Measurements from ENCODE around the gene EXOC3L1. TPM values are rescaled to one million over a fixed set of nuclear protein-coding genes. Genes with fewer than 3 reads are reported as not detected.

EXOC3L1 gene
- total RNA-seq, 1 experiment from 2014 or later = not detected

GRCh38 chr16:67191995-67192681 lies 2.2 kb upstream of the EXOC3L1 start, which contains the start of gene E2F4:
Gene E2F4, plus strand, starts transcription at chr16:67192155. Its CDS starts 73 bp downstream, at chr16:67192228.
- peak within 1 kb of the TSS; percentile 75 for H2AFZ ChIP-seq (ENCODE audit: low read length)
- peak within 1 kb of the TSS; percentile 94 for H3K4me2 ChIP-seq (ENCODE audit: low read length)
- peaks cover 18% of the 10 kb centered on the region; the same call in 1 of the 2 replicates for H3K36me3 ChIP-seq (ENCODE audit: low read depth, low read length)
- H4K20me1 ChIP-seq (ENCODE audit: low read length) = no peaks in the 10 kb centered on the region; the same call in none of the 2 replicates
- H3K9me3 ChIP-seq (ENCODE audit: low read length) = no peaks in the 10 kb centered on the region
- no peak for TF ChIP-seq EZH2phosphoT487 (IDR thresholded peaks at IDR 0.05; ENCODE audit: borderline replicate concordance, low read length)
- no peak for TF ChIP-seq EZH2 (IDR thresholded peaks at IDR 0.05; ENCODE audit: low read length, unreplicated experiment)
- TF ChIP-seq CTCF (conservative IDR thresholded peaks at IDR 0.05; ENCODE audit: low read depth, low read length) = no peak
- H3K9me2 ChIP-seq (replicated peaks; ENCODE audit: low read length) = no peaks in the 10 kb centered on the region
- ChIA-PET CTCF (no interaction called here), POLR2A (ENCODE audit: unreplicated experiment) (no interaction called here)
- H3K4me1 ChIP-seq (ENCODE audit: insufficient read depth, low read length) = peaks cover 14% of the 10 kb centered on the region
- H3K27ac ChIP-seq (ENCODE audit: low read length) = peak within 1 kb of the TSS; percentile 32
- no peaks in the 10 kb centered on the region for H3F3A ChIP-seq (ENCODE audit: low read length, unreplicated experiment)
- intact Hi-C loops (cut with micrococcal nuclease) = loop anchor here (10.0 kb wide), 1 partner anchor 53 kb away; the partner anchor contains the start of genes FHOD1 and SLC9A5
- no peaks in the 10 kb centered on the region for H3K27me3 ChIP-seq (ENCODE audit: low read length)
- peaks cover 30% of the 10 kb centered on the region for H3K79me2 ChIP-seq (ENCODE audit: low read length)
- no TSS peak for BruUV-seq (replicated peaks)
- DNase-seq (peak; percentile 88), ATAC-seq (peak; percentile 95)
- H3K4me3 ChIP-seq (ENCODE audit: low read length) = peak within 1 kb of the TSS; percentile 98
- H3K9ac ChIP-seq (ENCODE audit: low read length) = peak within 1 kb of the TSS; percentile 99

- ATAC-seq (no peak; the same call in 1 of the 2 replicates), DNase-seq (no peak)
- POLR2A ChIA-PET (ENCODE audit: unreplicated experiment) = no interaction called here
- H3K9me3 ChIP-seq (ENCODE audit: low read length) = no peaks in the 10 kb centered on the region
- no peaks in the 10 kb centered on the region for H3F3A ChIP-seq (ENCODE audit: low read length, unreplicated experiment)
- peaks cover 18% of the 10 kb centered on the region; the same call in 1 of the 2 replicates for H3K36me3 ChIP-seq (ENCODE audit: low read depth, low read length)
- TF ChIP-seq EZH2phosphoT487 (IDR thresholded peaks at IDR 0.05; ENCODE audit: borderline replicate concordance, low read length) (no peak), CTCF (conservative IDR thresholded peaks at IDR 0.05; ENCODE audit: low read depth, low read length) (no peak), EZH2 (IDR thresholded peaks at IDR 0.05; ENCODE audit: low read length, unreplicated experiment) (no peak)
- H4K20me1 ChIP-seq (ENCODE audit: low read length) = no peaks in the 10 kb centered on the region; the same call in 1 of the 2 replicates
- peak overlapping the region; percentile 98; the same call in 1 of the 2 replicates for H3K4me3 ChIP-seq (ENCODE audit: low read length)
- H3K9ac ChIP-seq (ENCODE audit: low read length) = peak overlapping the region; percentile 99; the same call in 1 of the 2 replicates
- peak overlapping the region; percentile 68 for H3K4me2 ChIP-seq (ENCODE audit: low read length)
- CTCF ChIA-PET = no interaction called here
- H3K79me2 ChIP-seq (ENCODE audit: low read length) = peaks cover 30% of the 10 kb centered on the region
- peak overlapping the region; percentile 75 for H2AFZ ChIP-seq (ENCODE audit: low read length)
- peaks cover 17% of the 10 kb centered on the region for H3K4me1 ChIP-seq (ENCODE audit: insufficient read depth, low read length)
- H3K27me3 ChIP-seq (ENCODE audit: low read length) = no peaks in the 10 kb centered on the region
- intact Hi-C loops (cut with micrococcal nuclease) = loop anchor here (10.0 kb wide), 1 partner anchor 53 kb away; the partner anchor contains the start of genes FHOD1 and SLC9A5
- BruUV-seq (replicated peaks) = no TSS peak
- H3K9me2 ChIP-seq (replicated peaks; ENCODE audit: low read length) = no peaks in the 10 kb centered on the region
- H3K27ac ChIP-seq (ENCODE audit: low read length) = no peak overlapping the region
Observed at GRCh38 chr16:67191411-67191994, 1.6 kb upstream of the EXOC3L1 start.
